Stimulated activated CD4-positive, alpha-beta T cell treated with anti-CD3 and anti-CD28 coated beads, Interleukin-1b, Interleukin-23, amount 100 ng/mL, for 48 hours (primary cell): ENCODE measurements around the gene SND1.
"Not testable (repeated sequence)": the region's sequence is repeated elsewhere in the genome, so short reads cannot be mapped to it uniquely, and the experiment has no call there.

Source experiments
- DNase-seq: peaks from one replicate; pipeline ENCODE4 v3.0.0-alpha.2; 2020

Gene SND1

DNA sequence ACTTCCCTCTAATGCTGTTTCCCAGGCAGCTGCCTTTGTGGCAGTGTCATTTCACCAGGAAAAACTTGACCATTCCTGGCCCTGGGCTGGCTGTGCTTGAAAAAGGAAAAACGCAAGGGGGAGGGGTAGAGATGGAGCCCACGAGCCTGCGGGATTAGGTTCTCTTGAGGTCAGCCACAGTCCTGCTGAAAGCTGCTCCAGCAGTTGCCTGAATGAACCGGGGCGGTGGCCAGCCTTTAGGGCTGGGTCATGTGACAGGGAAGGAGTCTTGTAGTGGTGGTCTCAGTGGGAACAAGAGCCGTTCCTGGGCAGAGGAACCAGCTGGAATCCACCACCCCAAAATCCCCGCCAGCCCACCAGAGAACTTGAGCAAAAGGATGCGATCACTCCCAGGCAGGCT is 430.4 kb downstream of the SND1 start:
- no peak for DNase-seq

GRCh38 chr7:128084896-128085608 is 433.1 kb downstream of the SND1 start:
- no peak for DNase-seq

- no peak for DNase-seq
Observed at GRCh38 chr7:128090492-128090891, 438.5 kb downstream of the SND1 start.

DNA sequence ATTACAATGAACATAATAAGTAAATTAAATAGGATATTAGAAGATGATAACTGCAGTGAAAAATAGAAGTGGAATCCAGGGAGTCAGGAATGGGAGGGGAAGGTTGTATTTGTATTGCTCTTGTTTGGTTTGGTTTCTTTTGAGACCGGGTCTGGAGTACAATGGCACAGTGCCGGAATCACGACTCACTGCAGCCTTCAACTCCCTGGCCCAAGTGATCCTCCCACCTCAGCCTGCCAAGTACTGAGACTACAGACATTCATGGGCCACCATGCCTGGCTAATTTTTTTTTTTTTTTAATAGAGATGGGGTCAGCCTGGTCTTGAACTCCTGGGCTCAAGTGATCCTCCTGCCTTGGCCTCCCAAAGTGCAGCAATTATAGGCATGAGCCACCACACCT is 439.1 kb downstream of the SND1 start:
- no peak for DNase-seq

DNA sequence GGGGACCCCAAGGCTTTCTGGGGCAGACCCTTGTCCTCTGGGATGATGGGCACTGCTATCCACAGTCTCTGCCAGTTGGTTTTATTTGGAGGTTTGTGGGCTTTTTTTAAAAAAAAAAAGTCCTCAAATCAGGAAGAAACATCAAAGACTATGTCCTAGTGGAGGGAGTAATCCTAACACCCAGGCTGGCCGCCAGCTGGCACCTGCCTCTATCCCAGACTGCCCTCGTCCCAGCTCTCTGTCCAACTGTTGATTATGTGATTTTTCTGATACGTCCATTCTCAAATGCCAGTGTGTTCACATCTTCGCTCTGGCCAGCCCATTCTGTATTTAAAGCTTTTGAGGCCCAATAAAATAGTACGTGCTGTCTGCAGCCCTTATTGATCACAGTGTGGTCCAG is 440.2 kb downstream of the SND1 start:
- DNase-seq: no peak

- no peak for DNase-seq
Observed at GRCh38 chr7:128093614-128094570, 441.9 kb downstream of the SND1 start.

DNA sequence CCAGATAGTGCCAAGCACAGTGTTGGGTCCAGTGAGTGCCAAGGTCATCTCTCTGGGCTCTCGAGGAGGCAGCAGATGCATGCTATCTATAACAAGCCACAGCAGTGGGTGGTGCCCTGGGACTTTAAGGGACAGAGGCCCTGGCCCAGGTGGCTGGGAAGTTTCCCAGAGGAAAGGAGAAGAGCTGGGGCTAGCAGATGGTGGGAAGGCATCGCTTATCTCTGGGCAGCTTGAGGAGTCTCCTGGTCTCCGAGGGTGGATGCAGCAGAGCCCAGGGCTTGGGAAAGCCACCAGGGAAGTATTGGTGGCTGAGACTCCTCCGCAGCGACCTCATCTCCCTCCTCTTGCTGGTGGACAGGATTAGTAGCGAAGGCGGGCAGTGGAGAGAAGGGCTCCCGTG is 442.7 kb downstream of the SND1 start:
- DNase-seq: no peak

DNA sequence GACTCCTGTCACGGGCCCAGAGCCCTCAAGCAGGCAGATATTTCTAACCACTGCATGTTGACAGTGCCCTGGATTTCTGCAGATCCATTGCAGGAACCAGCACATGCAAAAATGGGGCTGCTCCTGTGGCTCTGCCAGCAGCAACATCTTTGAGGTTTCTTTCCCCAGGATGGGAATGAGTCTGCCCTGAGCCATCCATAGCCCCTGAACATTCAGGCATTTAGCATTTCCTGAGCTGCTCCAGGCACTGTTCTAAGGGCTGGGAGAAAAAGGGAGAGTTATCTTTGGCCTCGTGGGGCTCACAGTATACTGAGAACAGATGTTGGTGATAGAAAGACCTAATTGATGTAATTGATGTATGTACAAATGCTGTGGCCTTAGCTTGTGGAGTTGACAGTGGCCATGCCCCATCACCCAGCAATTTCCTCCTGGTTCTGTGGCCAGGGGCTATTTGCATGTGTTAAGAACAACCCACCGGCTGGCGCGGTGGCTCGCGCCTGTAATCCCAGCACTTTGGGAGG is 445.3 kb downstream of the SND1 start:
- no peak for DNase-seq

DNA sequence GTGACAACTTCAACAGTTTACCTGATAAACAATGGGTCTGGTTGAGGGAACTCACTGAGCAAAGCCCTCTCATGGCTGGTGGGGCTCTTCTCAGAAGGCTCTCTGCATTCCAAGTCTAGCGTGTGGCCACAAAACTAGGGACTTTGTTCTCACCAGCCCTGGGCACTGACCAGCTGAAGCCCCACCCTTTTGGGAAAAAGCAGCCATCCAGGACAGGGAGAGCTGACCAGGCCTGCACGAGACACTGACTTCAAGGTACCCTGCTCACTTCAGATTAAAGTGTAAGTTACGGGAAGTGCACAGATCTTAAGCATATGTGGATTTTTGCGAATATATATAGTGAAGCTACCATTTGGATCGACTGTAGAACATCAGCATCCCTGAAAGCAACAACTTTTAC is 446.6 kb downstream of the SND1 start:
- no peak for DNase-seq

DNA sequence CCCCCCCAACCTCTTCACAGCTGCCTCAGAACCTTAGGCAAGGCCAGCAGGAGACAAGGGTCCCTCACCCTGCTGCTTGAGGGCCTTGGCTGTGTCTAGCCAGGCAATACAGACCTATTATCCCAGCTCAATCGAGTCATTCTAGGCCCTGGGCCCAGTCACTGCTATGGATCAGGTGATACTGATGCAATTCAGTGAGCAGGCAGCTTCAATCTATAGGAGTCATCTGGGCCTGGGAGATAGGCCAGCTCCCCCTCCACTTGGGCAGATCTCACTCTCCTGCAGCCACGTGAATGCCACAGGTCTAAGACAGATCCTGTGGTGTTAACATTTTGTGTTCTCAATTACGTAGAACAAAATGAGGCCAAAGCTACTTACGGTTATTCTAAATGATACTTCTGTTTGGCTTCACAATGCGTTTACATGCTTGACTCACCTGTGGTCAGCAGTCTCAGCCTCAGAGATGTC is 447.2 kb downstream of the SND1 start:
- DNase-seq: no peak

DNA sequence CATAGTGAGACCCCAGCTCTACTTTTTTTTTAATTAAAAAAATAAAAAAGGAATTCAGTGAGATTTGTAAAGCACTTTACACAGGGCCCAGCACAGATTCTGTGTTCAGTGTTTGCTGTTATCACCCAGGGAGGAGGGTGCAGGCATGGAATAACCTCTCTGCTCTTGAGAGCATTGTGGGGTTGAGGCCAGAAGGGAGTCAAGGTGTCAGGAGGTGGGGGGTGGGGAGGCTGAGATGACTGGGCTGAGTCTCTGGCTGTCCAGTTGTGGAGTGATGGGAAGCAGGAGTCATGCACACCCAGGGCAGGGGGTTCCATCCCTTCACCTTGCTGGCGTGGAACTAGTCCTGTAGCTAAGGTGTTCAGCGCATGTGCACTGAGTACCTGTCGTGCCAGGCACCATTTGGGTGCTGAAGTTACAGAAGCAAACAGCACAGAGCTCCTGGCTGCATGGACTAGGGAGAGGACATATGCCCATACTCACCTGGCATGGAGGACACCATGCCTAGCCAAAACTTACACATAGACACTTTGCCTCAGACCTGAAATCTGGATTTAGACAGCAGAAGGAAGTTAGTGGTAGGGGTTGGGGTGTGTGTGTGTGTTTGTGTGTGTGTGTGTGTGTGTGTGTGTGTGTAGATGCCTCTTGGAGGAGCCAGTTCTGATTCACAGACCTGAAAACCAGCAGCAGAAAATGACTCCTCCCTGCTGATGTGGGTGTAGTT is 448.4 kb downstream of the SND1 start:
- no peak for DNase-seq

GRCh38 chr7:128100949-128101713 is 449.1 kb downstream of the SND1 start:
- DNase-seq: no peak

DNA sequence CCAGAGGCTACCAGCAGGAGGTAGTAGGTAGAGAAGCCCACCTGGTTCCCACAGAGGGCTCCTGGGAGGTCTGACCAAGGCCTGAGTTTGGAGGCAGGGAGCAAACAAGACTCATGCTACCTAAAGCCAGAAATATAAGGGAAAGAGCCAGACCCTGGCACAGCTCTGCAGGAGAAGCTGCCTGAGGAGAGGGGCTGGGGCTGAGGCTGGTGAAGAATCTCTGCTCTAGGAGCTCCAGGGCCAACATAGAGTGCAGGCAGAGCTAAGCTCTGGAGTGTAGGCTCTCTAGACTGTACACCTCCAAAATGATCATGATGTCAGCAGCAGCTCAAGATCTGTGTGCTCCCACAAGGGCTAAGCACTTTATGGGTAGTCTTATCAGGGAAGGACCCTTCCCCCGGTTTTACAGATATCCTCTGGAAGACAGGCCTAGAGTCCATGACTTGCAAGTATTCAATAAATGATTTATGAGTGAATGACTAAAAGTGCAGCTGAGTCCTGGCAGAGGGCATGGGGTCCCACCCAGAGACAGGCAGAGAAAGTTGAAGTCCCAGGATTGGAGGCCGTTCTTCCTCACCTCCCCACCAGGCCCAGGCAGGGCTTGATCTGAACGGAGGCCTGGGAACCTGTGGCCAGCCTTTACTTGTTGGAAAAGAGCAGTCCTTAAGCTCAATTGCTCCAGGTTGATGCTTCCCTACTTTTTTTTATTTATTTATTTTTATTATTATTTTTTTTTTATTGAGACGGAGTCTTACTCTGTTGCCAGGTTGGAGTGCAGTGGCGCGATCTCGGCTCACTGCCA is 450.7 kb downstream of the SND1 start:
- no peak for DNase-seq

GRCh38 chr7:128103498-128104107 is 451.6 kb downstream of the SND1 start:
- DNase-seq: no peak

DNA sequence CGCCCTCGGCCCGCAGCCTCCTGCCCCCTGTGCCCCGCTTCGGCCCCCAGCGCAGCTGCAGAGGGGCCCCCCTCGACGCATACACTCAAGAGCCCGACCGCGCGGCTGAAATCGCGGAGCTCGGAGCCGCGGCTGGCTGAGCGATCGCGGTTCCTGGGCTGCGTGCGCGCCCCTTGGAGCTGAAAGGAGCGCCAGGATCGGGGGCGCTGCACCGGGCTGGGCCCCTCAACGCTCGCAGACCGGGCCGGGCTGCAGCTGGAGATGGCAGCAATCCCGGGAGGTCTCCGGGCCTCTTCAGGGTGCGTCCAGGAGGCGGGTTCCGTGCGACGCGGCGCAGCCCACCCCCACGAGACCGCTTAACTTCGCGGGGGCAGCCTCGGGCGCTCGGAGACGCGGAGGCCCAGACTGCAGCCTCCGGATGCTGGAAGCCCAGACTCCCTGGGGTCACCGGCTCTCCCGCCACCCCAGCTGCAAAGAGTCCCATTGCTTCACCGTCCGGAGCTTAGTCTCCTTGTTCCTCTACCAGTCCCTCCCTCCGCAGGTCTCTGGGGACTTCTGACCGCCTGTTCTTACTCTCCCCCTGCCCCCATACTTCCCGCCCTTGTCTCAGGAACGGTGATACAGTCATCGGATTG is 452.2 kb downstream of the SND1 start:
- DNase-seq: no peak

- no peak for DNase-seq
Observed at GRCh38 chr7:128105228-128106022, 453.4 kb downstream of the SND1 start.

- no peak for DNase-seq
Observed at GRCh38 chr7:128106821-128107220, 454.8 kb downstream of the SND1 start.

- not testable (repeated sequence) for DNase-seq
Observed at GRCh38 chr7:128107516-128107915, 455.5 kb downstream of the SND1 start.

GRCh38 chr7:128108129-128108528 is 456.1 kb downstream of the SND1 start:
- DNase-seq: no peak
